HG03280 (cell line): ENCODE data around the gene FAM170B.

Experiments used
- ATAC-seq: cut with Tn5 transposase; IDR thresholded peaks from one replicate; pipeline ENCODE4 v1.9.1; 2021; ENCODE audit warnings: mild to moderate bottlenecking, moderate library complexity; ENCODE audit not compliant: unreplicated experiment

The FAM170B gene

DNA sequence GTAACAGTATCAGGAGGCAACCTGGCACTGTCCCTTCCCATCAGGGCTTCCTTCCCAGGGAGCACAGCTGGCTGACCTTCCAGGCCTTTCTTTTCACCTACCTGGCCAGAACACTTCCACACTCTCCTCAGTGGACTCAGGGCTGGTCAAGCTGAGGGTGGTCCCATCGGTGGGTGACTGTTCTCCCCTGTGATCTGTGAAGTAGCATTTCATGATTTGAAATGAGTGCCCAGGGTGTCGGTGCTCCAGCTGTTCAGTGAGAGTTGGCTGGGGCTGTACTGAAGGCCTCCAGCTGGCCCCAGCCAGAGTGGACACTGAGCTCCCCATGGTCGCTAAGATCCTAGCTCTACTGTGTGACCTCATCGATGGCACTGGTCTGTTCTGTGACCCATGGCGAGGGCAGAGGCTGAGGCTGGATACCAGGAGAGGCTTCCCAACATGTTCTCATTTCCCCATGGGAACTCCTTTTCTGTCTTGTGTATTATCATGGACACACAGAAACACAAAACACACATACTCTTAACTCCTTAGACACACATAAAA lies at the start of gene FAM170B:
Gene FAM170B, minus strand, starts transcription at position 316 of the 543 bp plus-strand sequence. Its CDS starts 103 bp downstream, at position 213.
- no peak for ATAC-seq

DNA sequence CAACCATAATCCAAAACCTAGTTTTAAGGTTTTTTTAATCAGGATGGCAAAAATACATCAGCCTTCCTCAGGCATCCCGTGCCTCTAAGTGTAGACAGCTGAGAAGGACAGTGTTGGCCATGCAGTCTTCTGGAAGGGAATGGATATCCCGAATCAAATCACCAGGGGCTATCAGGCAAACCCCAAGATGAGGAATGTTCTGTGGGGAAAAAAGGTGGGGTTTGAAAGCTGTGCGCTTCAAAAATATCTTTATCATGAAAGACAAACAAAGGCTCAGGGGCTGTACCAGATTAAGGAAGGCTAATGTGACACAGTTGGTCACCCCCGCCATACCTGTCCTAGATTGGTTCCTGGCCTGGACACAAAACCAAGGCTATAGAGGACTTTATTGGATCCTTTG lies 49.0 kb upstream of the FAM170B start:
- ATAC-seq: no peak

DNA sequence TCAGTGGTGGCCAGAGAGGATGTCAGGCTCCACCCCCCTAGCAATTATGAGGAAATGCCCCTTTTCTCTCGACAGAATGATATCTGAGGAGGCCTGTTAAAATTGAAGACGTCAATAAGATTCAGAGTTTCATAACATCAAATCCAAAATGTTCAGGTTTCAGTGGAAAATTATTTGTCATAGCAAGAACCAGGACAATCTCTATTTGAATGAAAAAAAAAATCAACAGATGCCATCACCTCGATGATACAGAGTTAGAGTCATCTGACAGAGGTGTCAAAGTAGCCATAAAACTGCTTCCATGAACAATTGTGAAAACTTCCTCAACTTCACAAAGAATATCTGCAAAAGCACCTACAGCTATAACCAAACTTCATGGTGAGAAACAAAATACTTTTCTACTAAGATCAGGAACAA lies 46.6 kb upstream of the FAM170B start:
- no peak for ATAC-seq

DNA sequence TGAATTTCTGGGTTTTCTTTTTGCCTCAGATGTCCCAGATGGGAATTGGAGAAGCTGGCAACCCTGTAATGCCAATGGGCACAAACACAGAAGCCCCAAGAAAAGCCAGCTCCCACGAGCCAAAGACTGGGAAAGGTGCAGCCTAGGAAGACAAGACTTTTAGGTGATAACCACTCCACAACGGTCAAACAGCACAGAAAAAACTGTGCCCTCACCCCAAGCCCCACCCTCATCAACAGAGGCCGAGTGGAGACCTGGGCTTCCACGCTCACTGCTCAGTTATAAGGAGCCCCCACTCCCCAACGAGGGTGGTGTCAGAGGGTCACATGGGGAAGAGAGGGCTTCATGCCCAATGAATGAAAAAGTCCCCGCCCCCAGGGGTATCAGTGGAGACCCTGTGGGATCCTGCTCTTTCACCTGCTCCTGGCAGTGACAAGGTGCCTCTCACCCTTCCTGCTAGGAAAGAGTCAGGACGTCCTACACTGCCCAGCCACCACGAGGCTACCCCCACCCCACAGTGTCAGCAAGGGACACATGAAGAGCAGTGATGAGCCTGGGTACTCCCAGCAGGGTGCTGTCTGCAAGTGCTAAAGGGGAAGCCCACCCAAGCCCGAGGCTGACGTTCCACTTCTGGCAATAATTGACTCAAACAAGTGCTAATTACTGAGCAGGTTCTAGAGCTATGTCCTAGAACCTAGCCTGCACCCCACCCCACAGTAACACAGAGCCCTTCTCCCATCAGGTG lies 46.0 kb upstream of the FAM170B start:
- no peak for ATAC-seq

DNA sequence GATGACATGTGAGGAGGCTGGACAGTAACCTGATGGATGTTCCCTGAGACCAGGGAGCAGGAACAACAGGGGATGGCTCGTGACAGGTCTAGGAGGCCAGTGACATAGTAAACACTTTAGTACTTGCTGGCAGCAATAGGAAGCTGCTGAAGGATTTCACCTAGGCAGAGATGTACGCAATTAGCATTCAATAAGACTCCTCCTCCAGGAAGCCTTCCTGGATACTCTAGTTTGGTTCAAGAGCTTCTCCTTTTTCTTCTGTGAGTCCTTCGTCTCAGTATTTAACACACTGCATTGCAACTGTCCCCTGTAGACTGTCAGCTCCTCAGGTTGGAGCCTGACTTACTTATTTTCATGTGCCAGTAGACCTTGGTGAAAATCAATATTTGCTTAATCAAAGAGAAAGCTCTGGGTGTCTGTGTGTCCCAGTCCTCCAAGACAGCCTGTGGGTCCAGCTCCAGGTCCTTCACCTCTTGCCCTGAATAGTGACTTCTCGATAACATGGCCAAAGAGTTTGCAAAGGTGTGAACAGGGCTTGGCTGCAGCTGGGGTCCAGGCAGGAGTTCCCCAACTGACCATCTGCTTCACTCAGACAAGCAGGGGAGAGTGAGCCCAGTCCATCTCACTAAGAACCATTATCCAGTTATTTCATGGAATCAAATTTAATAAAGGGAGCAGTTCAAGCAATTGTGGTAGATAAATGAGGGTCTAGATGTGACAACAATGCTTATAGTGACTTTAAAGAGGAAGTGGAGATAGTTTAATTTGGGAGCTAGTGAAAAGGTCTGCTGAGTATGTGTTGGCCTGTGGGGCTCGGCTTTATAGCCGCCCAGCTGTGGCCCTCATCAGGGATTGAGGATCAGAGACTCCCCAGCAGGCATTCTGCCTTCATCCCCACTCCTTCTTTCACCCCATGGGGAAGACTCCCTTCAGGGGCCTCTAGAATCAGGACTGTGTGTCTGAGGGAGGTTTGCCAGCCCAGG lies 45.0 kb upstream of the FAM170B start:
- no peak for ATAC-seq

DNA sequence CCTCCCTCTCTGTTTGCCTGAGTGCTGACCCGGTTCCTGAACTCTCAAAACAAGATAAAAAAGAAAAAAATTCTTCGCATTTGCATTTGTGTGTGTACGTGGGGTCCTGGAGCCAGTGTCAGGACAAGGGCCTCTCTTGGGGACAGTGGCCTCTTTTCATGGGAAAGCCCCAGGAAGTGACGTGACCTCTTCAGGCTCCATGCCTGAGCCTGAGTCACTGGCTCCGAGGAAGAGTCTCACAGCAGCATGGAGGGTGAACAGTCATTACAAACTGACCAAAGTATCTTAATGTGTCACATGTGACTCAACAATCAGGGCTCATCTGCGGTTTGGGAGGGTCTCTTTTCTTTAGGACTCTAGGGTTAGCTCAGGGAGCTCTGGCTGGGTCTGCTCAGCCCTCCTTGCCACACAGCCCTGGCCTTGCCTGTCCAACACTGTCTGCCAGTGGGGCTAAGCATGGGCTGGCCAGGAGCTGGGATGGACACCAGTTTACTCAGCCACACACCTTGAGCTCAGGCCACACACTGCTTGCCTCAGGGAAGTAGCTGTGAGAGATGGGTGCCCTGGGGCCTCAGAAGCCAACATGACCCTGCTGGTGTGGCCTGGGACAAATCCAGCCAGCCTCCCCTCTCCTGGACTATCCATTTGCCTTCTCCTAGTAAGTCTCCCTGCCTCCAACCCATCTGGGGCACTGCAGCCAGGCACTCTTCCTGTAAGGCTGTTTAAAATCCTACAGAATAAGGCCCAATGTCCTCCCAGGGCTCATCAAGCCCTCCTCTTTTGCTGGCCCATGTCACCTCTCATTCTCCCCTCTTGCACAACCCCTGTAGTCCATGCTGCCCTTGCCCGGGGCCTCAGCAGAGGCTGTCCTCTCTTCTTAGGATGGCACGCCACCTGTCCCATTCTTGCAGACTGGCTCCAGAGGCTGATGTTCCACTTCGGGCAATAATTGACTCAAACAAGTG lies 43.9 kb upstream of the FAM170B start:
- peak; percentile 78 for ATAC-seq

DNA sequence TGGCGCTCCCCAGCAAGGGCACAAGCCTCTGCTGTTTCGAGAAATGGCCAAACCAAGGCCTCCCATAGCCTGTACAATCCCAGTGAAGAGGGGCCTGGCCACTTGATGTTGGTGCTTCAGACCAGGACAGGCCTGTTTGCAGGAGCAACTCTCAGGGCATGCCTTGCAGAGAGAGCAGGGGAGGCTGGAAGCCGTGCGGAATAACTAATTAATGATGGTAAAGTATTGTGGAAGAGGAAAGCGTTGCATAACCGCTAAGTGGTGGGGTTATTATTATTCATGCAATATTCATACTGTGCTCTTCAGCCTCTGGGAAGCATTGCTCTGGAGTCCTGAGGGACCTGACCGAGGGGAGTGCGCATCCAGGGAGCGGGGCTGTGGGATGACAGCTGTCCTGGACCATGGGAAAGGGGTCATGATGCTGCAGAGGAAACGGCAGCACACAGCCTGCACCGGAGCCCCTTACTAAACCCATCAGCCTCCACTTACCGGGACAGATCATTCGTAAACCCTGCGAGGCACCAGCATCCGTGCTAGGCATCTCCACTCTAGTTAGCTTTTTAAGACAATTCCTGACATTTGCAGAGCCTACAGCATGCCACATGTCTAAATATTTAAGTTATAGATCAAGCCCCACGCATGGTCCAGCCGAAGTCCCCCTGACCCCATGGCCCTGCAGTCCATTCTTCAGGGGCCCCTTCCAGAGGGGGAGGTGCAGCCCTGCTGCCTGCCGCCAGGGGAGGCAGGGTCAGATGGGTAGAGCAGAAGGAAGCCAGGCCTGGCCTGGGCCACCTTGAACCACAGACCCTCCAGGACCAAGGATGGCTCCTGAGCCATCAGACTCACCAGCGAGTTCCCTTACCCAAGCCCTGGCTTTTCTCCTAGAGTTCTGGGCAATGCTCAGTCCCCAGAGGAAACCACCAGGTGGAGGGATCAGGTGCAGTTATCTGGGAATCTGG lies 42.8 kb upstream of the FAM170B start:
- peak; percentile 12 for ATAC-seq

DNA sequence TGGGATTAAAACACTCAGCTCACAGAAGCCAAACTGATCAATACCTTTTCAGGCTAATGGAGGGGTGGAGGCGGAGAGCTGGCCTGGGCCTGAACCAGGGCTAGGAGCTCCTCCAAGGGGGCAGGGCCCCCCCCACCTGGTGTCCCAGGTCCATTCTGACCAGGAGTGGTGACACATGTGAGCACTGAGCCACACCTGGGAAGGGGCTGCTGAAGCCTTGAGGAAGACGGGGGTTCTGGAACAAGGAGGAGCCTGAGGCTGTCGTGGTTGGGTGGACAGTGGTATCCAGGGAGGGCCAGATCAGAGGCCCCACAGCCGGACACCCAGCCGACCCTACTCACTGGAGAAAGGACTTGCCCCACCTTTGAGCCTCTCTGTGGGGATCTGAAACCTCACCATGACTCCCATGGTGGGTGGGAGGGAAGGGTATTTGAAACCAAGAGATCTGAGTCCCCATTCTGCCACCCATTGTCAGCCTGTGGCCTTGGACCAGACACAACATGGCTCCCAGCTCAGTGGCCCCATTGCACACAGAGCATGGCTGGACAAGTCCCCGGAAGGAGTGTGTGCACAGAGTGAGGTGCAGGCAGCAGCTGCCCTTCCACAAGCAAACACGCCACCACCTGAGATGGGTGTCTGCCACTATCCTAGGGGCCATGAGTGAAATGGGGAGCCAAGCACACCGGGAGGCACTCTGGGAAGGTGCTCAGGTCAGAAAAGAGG lies 41.9 kb upstream of the FAM170B start:
- no peak for ATAC-seq

DNA sequence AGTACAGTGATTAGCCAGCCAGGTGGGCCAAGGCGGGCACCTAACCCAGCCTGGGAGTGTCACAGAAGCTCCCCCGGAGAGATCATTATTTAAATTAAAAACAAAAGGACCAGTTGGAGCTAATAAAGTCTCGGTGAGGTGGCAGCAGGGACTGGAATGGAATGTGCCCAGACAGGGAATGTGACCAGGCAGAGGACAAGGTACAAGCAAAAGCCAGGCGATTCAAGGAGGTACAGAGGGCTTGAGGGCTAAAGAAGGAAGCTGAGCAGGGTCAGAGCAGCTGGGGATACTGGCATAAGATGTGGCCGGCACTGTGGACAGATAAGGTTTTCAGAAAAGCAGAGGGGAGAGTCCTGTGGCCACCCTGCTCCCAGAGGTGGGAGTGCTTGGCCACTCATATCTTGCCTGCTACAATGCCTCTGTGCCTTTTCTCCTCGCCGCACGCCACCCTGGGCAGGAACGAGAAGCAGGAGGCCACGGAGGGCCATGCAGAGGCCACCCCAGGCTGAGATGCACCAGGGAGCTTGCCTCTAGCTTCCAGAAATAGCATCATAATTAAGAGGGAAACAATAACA lies 41.2 kb upstream of the FAM170B start:
- no peak for ATAC-seq

DNA sequence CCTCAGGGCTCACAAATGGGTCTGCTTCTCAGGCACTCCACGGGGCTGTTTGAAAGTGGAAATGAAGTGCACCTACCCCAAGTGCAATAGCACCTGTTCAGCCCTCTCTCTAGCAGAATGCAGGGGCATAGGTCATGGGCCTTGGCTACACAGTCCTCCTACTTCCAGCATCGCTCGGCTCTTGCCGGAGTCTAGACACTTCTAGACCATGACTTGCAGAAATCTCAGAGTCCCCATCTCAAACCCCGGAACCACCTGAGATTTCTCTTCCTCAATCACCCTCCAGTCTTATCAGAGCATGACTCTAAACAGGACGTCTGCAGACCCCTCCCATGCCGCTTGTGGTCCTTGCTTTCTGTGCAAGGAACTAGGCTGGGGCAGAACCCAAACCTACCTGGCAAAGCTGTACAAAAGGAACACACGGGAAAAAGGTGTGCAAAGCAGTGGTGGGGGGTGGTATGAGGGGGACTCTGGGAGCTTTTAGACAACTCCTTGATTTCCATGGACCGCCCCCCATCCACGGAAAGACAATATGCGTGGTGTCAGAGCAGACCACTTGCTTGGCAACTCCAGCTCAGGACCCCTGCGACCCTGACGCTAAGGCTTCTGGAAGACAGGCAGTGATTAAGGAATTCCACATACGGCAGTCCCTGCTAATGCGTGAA lies 40.6 kb upstream of the FAM170B start:
- no peak for ATAC-seq

DNA sequence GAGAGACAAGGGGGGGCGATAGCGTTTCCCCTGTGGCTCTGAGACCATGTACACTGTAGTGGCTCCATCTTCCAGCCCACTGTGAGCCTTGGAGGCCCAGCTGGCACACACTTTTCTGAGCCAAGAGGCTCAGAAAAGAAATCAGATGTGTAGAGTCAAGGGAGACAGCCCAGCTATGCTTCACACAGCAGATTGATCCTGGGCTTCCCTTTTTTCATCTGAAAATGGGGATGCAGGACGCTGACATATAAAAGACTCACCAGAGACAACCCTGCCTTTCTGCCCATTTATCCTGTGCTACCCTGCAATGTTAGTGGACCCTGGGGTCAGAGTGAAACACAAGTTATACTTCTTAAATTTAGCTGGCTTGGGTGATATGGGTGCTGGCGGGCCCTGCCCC lies 40.0 kb upstream of the FAM170B start:
- ATAC-seq: no peak

DNA sequence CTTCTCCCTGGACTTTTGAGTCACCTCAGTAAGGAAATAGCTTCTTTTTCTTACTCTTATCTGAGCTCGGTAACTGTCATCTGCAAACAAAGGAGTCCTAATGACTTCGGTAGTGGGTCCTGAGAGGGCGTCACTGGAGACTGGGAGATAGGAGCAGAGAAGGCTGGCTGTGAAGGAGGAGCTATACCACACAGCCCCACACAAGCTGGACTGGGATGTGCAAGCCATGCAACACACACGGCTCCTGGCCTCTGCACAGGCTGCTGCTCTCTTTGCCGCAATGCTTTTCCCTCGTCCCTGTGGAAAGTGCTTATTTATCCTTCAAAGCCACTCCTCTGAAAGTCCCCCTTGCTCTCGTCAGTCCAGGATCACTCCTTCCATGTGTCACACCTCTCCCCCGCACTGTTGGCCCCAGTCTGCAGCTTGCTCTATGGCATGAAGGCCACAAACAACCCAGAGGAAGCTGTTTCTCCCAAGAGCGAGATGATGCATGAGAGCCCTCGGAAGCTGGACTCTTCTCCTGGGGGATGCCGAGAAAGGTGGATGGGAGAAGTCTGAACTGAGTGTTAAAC lies 39.5 kb upstream of the FAM170B start:
- no peak for ATAC-seq

DNA sequence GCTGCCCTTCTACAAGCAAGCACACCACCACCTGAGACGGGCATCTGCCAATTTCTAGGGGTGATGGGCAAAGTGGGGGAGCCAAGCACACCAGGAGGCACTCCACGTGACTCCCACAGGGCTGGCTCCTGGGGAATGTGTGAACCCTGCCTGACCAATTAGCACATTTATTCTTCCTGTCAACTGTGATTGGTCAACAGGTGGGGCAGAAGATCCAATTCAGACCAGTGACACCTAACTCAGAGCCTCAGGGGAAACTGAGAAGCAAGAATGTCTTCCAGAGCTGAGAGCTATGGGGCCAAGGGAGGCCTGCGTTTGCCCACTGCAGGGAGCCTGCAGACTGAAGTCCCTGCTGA lies 38.9 kb upstream of the FAM170B start:
- ATAC-seq: no peak

DNA sequence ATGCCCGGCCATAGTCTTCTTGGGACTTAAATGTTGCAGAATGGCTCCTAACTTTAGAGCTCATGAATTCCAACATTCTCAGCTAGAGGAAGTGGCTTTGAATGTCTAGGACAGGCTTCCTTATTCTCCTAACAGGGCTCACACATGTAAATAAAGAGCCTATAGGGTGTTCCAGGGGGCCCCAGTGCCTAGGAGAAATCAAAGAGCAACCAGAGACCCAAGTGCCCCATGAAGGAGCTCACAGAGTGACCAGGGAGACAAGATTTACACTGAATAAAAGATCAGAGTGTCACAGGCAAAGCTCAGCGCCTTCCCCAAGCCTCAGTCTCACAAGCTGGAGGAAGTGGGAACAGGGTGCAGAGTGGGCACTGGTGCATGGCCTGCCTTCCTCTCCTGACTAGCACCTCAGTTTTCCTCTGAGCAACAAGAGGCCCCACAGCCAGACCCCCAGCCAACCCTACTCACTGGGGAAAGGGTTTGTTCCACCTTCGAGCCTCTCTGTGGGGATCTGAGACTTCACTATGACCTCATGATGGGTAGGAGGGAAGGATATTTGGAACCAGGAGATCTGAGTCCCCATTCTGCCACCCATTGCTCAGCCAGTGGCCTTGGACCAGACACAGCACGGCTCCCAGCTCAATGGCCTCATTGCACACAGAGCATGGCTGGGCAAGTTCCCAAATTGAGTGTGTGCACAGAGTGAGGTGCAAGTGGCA lies 38.4 kb upstream of the FAM170B start:
- ATAC-seq: no peak

DNA sequence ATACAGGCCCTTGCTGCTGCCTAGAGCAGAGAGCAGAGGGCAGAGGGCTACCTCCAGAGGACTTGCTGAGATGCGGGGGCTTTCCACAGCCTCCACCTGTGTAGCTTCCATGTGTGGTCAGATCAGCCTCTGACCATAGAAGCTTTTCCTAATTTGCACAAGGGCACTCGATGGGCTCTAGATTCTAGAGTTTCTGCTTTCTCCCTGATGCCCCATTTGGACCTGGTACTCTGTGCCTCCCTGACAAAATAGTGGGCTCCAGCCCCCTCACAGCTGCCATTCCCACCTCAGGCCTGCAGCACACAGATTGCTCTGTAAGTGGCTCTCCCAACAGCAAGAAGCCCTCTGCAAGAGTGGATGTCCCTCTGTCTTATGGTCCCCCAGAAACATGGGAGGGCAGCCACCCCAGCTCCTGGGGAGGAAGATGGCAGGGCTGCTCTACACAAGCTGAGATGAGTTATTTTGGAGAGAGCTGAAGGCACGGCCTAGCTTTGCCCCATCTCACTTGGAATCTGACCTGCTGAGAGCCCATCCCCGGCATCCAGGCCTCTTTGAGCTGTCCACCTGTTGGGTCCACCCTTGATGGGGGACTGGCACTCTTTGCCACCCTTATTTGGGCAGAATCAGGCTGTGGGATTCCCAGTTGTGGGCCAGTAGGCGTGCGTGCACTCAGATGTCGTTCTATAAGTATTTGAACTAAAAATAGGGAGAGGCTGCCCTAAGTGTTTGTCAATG lies 37.7 kb upstream of the FAM170B start:
- no peak for ATAC-seq

DNA sequence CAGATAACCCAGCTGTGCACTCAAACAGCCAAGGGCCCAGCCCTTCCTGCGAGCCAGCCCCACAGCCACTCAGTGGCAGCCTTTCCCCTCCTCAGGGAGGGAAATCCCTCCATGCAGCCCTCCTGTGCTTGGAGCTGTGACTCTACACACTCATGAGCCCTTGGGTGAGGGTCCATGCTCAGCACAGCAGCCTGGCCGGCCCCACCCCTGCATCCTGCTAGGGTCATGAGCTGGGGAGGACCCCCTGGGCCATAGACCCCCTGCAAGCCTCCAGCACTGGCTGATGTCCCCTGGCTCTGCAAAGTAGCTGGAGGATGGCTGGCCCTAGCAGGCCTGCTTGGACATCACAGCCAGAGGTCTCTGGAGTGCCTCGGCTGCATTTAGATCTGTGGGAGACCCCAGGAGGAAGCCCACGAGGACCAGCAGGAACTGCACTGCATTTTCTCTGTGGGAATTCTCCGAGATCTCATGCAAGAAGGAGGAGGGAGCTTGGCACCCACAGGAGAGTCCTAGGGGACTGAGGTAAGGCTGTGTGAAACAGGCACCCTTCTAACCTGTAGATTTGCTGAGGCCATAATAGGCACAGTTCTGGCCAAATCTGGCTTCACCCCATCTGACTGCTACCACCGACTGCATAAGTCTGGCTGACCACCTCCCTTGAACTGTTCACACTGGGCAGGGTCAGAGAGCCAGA lies 37.0 kb upstream of the FAM170B start:
- no peak for ATAC-seq
